Immature natural killer cell (primary cell): ENCODE results near the gene TES. TPM values are rescaled to one million over a fixed set of nuclear protein-coding genes. Genes with fewer than 3 reads are reported as not detected.
"Not testable (repeated sequence)": the region's sequence is repeated elsewhere in the genome, so short reads cannot be mapped to it uniquely, and the experiment has no call there.

ENCODE experiments used
- DNase-seq, 3 donors: peaks; one replicate each; pipeline ENCODE4 v3.0.0; 2022; ENCODE audit warnings: mixed read lengths in 1 of 3
- H3K27ac Mint-ChIP-seq, 6 donors: one replicate each; pipeline ENCODE4 v1.8.0; 2020; ENCODE audit warnings: mixed read lengths in 6 of 6, mild to moderate bottlenecking in 5 of 6, inconsistent platforms in 4 of 6, moderate library complexity in 3 of 6
- H3K27me3 Mint-ChIP-seq, 3 donors: one replicate each; pipeline ENCODE4 v1.8.0; 2020 to 2021; ENCODE audit warnings: low read depth in 3 of 3, mild to moderate bottlenecking in 3 of 3, mixed read lengths in 3 of 3, moderate library complexity in 3 of 3, inconsistent platforms in 1 of 3
- H3K36me3 Mint-ChIP-seq, 3 donors: one replicate each; pipeline ENCODE4 v1.8.0; 2020; ENCODE audit warnings: mixed read lengths in 3 of 3, inconsistent platforms in 2 of 3, mild to moderate bottlenecking in 2 of 3
- H3K4me1 Mint-ChIP-seq, 2 donors: one replicate each; pipeline ENCODE4 v1.8.0; 2020; ENCODE audit warnings: inconsistent platforms in 2 of 2, mild to moderate bottlenecking in 2 of 2, mixed read lengths in 2 of 2, moderate library complexity in 1 of 2
- H3K4me3 Mint-ChIP-seq, 5 donors: one replicate each; pipeline ENCODE4 v1.8.0; 2020; ENCODE audit warnings: mild to moderate bottlenecking in 5 of 5, mixed read lengths in 5 of 5, inconsistent platforms in 3 of 5, moderate library complexity in 3 of 5
- H3K9me3 Mint-ChIP-seq, 6 donors: one replicate each; pipeline ENCODE4 v1.8.0; 2020; ENCODE audit warnings: mild to moderate bottlenecking in 6 of 6, mixed read lengths in 6 of 6, inconsistent platforms in 4 of 6, moderate library complexity in 3 of 6
- polyA plus RNA-seq, 3 donors: library from polyadenylated mRNA; unstranded; fragments of 300-500 nt; fragmentation: Illumina TruSeq; gene quantifications; one replicate each; pipeline ENCODE4 v1.2.3, GENCODE V29; 2021

The TES gene
- polyA plus RNA-seq, 3 donors from 2014 or later, result 235 to 402 (median 325) TPM

DNA sequence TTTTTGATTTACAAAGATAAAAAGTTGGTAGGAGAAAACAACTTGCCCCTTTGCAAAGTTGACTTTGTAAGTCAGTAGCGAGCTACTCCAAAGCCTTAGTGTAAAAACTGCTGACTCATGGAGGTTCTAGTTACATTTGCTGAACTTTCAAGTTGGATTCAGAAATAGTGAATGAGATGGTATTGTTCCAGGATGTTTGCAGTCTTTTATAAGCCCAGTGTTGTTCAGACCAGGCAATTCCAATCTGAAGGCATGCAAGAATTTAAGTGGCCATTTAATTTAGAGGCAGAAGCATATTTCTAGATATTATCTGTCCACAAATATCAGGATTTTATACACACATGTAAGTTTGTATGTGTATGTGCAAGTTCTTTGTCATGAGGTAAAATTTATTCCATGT lies 21.6 kb downstream of the TES start:
- H3K4me3 Mint-ChIP-seq, result peak overlapping the region; percentile 33 to 68 (median 40)
- H3K4me1 Mint-ChIP-seq, result peaks cover 93 to 100% of the 10 kb centered on the region in 2 donors
- peaks cover 0 to 3% (median 0%) of the 10 kb centered on the region in 3 donors for H3K27me3 Mint-ChIP-seq
- H3K36me3 Mint-ChIP-seq, result no peaks in the 10 kb centered on the region
- H3K27ac Mint-ChIP-seq, result peak overlapping the region; percentile 79 to 91 (median 81)
- no peak for DNase-seq
- no peaks in the 10 kb centered on the region for H3K9me3 Mint-ChIP-seq

DNA sequence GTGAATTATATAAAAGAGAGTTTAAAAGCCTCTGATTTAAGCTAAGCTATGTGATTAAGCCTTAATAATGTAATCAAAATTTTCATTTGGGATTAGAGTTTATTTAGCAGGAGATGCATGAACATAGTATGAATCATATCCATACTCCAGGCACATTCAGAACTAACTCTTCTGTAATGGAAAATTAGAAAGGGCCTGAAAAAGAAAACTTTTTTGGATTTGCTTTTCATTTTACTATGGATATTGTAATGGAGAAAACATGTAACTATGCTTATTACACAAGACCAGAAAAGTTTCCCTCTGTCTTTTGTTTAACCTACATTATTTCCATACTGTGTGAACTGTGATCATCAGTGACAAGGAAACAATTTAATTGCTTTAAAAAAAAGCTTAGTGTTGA lies 22.0 kb downstream of the TES start:
- H3K36me3 Mint-ChIP-seq, result peaks cover 0 to under 1% (median 0%) of the 10 kb centered on the region in 3 donors
- peaks cover 94 to 100% of the 10 kb centered on the region in 2 donors for H3K4me1 Mint-ChIP-seq
- DNase-seq, result no peak
- peak overlapping the region; percentile 79 to 91 (median 81) for H3K27ac Mint-ChIP-seq
- H3K4me3 Mint-ChIP-seq, result peak overlapping the region; percentile 33 to 68 (median 40)
- H3K9me3 Mint-ChIP-seq, result no peaks in the 10 kb centered on the region
- peaks cover 0 to 3% (median 0%) of the 10 kb centered on the region in 3 donors for H3K27me3 Mint-ChIP-seq

DNA sequence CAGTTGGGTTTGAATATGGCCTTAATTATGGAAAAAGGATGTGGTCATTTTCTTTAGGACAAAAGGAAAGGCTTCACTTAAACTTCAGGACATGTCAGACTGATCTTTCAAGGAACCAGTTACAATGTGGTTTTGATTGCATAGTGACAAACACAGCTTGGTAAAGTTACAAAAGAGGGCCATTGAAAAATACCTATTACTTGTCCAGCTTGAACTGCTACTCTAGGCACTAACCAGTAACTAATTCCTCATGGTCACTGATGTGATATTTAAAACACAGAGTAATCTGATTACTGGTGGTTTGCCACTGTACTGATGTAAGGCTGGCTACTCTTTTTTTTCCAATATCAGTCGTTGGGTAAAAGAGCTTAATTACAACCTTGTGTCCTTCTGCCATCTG lies 22.6 kb downstream of the TES start:
- peak overlapping the region; percentile 46 to 90 (median 84) for H3K27ac Mint-ChIP-seq
- peaks cover 94 to 100% of the 10 kb centered on the region in 2 donors for H3K4me1 Mint-ChIP-seq
- no peak for DNase-seq
- H3K36me3 Mint-ChIP-seq, result peaks cover 0 to 7% (median 2%) of the 10 kb centered on the region in 3 donors
- peak overlapping the region in 3 of 5 donors; percentile 33 to 46 (median 40) for H3K4me3 Mint-ChIP-seq
- peaks cover 0 to 3% (median 0%) of the 10 kb centered on the region in 3 donors for H3K27me3 Mint-ChIP-seq
- H3K9me3 Mint-ChIP-seq, result no peaks in the 10 kb centered on the region

DNA sequence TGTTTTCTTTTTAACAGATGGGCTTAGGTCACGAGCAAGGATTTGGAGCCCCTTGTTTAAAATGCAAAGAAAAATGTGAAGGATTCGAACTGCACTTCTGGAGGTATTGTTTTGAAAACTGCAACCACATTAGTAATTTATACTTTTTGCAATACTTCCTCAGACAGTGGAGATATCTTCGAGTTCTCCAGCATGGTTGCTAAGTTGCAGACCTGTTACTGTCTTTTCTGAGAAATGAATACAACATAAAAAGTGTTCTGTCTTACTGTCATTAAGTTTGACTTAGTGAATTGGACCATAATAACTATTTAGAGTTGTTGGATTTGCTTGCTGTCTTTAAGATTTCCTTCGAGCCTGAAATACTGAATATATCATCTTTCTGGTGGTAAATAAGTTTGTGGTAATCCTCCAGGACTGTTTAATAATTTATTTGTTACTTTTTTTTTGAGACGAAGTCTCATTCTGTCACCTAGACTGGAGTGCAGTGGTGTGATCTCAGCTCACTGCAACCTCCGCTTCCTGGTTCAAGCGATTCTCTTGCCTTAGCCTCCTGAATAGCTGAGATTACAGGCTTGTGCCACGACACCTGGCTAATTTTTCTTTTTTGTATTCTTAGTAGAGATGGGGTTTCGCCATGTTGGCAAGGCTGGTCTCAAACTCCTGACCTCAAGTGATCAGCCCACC lies 24.3 kb downstream of the TES start:
- Mint-ChIP-seq H3K27ac (peak overlapping the region; percentile 85 to 95 (median 92)), H3K36me3 (peaks cover 0 to 11% (median 5%) of the 10 kb centered on the region in 3 donors), H3K27me3 (peaks cover 0 to 5% (median 4%) of the 10 kb centered on the region in 3 donors), H3K9me3 (no peaks in the 10 kb centered on the region), H3K4me1 (peaks cover 94 to 97% of the 10 kb centered on the region in 2 donors), H3K4me3 (peak overlapping the region; percentile 75 to 88 (median 78))
- DNase-seq, result peak; percentile 29 to 40 (median 37)

DNA sequence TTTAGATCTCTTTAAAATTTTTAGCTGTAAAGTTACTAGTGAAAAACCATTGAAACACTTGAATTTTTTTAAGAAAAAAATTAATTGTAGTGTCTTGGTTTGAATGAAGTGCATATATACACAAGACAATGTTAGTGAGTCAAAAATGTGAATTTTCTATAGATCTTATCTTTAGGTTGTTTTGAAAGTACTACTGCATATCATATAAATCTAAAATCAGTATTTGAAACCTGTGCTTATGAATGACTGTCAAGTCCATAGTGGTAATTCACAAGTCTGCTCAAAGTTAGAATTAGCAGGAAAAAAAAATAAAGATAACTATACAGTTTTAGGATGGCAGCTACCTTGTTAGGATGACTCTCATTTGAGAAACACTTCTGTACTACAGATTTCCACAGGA lies 25.0 kb downstream of the TES start:
- H3K36me3 Mint-ChIP-seq, result peaks cover 0 to 11% (median 5%) of the 10 kb centered on the region in 3 donors
- peaks cover 0 to 4% (median 2%) of the 10 kb centered on the region in 3 donors for H3K27me3 Mint-ChIP-seq
- no peak for DNase-seq
- H3K9me3 Mint-ChIP-seq, result no peaks in the 10 kb centered on the region
- H3K4me1 Mint-ChIP-seq, result peaks cover 91 to 97% of the 10 kb centered on the region in 2 donors
- H3K4me3 Mint-ChIP-seq, result peak overlapping the region; percentile 36 to 81 (median 76)
- H3K27ac Mint-ChIP-seq, result peak overlapping the region; percentile 85 to 95 (median 92)

DNA sequence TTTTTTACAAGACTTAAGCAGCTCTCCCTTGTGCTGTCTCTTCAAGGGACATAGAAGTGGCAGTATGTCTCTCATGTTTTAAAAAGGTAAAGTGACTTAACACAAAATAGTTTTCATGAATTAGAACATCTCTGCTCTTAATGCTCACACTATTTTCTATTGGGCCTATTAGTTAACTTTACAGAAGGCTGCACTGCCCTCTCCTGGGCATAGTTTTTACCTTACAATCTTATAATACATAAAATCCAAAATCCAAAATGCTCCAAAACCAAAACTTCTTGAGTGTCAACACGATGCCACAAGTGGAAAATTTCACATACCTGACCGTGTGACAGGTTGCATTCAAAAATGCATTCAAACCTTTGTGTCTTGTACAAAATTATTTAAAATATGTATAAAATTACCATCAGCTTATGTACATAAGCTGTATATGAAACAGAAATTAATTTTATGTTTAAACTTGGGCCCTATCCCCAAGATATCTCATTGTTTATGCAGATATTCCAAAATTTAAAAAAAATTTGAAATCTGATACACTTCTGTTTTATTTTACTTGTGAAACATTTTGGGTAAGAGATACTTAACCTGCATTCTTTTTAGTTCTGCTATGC lies 25.8 kb downstream of the TES start:
- Mint-ChIP-seq H3K27ac (peak overlapping the region; percentile 55 to 93 (median 82)), H3K36me3 (peaks cover 0 to 11% (median 5%) of the 10 kb centered on the region in 3 donors), H3K4me1 (peaks cover 91 to 97% of the 10 kb centered on the region in 2 donors), H3K4me3 (peak overlapping the region in 4 of 5 donors; percentile 10 to 76 (median 56)), H3K27me3 (peaks cover 0 to 4% (median 2%) of the 10 kb centered on the region in 3 donors), H3K9me3 (no peaks in the 10 kb centered on the region)
- DNase-seq, result peak; percentile 54 to 62 (median 60)

DNA sequence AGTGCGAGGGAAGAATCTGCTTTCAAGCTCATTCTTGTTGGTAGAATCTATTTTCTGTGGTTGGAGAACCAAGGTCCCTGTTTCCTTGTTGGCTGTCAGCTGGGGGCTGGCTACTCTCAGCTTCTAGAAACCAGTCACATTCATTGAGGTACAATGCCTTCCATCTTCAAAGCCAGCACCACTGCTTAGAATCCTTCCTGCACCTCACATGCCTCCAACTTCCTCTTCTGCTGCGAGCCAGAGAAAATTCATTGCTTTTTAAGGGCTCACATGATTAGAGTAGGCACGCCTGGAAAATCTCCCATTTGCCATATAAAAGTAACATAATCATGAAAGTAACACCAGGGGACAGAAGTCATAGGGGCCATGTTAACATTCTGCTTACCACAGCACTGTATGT lies 28.7 kb downstream of the TES start:
- peaks cover 87 to 97% of the 10 kb centered on the region in 2 donors for H3K4me1 Mint-ChIP-seq
- peaks cover 0 to 15% (median 5%) of the 10 kb centered on the region in 3 donors for H3K36me3 Mint-ChIP-seq
- no peaks in the 10 kb centered on the region for H3K9me3 Mint-ChIP-seq
- peak overlapping the region; percentile 64 to 87 (median 78) for H3K27ac Mint-ChIP-seq
- DNase-seq, result no peak
- H3K4me3 Mint-ChIP-seq, result peak overlapping the region in 1 of 5 donors; percentile 33
- H3K27me3 Mint-ChIP-seq, result peaks cover 0 to 4% (median 2%) of the 10 kb centered on the region in 3 donors

DNA sequence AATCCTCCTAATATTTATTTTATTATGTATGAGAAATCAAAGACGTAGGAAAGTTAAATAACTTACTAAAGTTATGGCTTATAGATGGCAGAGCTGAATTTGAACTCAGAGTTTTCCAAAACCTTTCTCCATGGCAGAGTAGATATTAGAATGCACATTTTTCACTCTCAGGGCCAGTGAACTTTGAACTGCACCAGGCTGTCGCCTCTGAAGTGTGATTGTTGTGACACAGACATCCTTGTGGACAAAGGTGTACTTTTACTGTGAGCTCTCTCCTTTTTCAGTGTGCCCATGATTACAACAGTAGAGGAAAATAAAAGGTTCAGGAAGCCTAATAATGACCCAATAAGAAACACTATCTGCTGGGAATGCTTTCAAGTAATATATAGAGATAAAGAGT lies 29.1 kb downstream of the TES start:
- DNase-seq, result no peak
- Mint-ChIP-seq H3K27ac (peak overlapping the region in 5 of 6 donors; percentile 64 to 87 (median 75)), H3K4me1 (peaks cover 87 to 97% of the 10 kb centered on the region in 2 donors)

DNA sequence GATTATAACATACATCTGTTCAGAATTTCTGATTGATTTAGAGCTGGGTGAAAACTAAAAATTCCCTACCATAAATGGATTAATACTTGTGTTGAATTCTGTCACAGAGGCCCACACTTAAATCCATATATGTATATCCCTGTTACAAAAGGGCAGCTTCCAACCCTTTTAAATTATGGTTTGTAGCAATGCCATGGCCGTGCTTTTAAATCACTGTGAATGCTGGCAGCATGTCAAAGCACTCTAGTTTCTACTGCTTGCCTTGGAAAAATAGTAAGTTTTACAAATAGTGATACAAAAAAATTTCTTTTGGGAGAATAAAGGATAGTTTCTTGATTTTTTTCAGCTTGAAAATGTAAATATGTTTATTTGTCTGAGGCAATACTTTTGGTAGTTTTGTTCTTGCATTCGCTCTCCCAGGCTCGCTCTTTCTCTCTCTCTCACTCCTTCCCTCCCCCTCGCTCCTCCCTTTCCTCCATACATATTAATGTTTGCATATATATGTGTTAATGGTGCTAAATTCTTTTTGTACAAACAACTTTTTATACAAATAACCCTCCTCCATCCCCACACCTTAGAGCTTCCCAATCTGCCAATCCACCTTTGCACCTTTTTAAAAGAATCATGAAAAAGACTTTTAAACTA lies 29.8 kb downstream of the TES start:
- DNase-seq, result no peak
- Mint-ChIP-seq H3K27me3 (peaks cover 0 to 4% (median 2%) of the 10 kb centered on the region in 3 donors), H3K27ac (peak overlapping the region in 5 of 6 donors; percentile 1 to 65 (median 44)), H3K4me1 (peaks cover 87 to 97% of the 10 kb centered on the region in 2 donors), H3K4me3 (peak overlapping the region in 1 of 5 donors; percentile 28), H3K36me3 (peaks cover 2 to 19% (median 6%) of the 10 kb centered on the region in 3 donors), H3K9me3 (no peaks in the 10 kb centered on the region)

More for the DNA sequence above, 29.1 kb downstream of the TES start:
- H3K36me3 Mint-ChIP-seq, result peaks cover 0 to 17% (median 5%) of the 10 kb centered on the region in 3 donors
- peaks cover 0 to 4% (median 2%) of the 10 kb centered on the region in 3 donors for H3K27me3 Mint-ChIP-seq
- H3K4me3 Mint-ChIP-seq, result no peak overlapping the region
- H3K9me3 Mint-ChIP-seq, result no peaks in the 10 kb centered on the region

DNA sequence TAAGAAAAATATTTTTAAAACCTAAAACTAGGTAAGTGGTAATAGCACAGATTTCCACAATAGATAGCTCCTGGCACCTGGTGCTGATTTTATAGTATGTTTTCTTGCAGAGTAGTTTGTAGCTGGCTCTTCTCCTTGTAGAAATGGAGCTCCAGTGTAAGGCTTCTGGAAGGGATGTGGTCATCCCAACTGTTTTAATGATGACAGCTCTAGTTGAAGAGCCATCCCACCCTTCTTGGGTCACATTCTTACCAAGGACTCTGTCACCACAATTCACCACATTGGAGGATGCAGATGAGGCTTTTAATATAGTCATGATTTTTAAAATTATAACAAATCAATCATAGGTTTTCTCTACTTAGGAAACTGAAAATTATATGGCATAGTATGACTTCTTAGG lies 31.0 kb downstream of the TES start:
- H3K27ac Mint-ChIP-seq, result peak overlapping the region in 4 of 6 donors; percentile 41 to 81 (median 66)
- H3K36me3 Mint-ChIP-seq, result peaks cover 6 to 29% (median 11%) of the 10 kb centered on the region in 3 donors
- DNase-seq, result no peak
- no peak overlapping the region for H3K4me3 Mint-ChIP-seq
- H3K9me3 Mint-ChIP-seq, result no peaks in the 10 kb centered on the region
- H3K4me1 Mint-ChIP-seq, result peaks cover 87 to 97% of the 10 kb centered on the region in 2 donors
- H3K27me3 Mint-ChIP-seq, result peaks cover 0 to 4% (median 2%) of the 10 kb centered on the region in 3 donors

DNA sequence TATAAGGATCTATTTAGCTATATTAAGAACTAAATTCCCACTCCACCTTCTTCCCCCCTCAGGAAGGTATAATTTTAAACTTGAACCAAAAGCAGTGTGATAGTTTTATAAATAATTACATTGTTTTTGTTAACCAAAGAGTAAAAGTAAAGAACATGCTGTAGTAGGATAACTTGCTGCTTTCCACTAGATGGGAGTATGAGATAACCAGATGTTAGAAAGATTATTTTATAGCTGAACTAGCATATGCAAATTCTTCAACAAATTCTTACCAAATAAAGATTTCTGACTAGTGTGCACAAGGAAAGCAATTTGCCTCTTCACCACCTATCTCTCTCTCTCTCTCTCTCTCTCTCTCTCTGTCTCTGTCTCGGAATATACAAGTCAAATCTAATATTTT lies 31.8 kb downstream of the TES start:
- Mint-ChIP-seq H3K4me1 (peaks cover 85 to 97% of the 10 kb centered on the region in 2 donors), H3K36me3 (peaks cover 6 to 31% (median 14%) of the 10 kb centered on the region in 3 donors), H3K4me3 (no peak overlapping the region), H3K27me3 (peaks cover 0 to 4% (median 2%) of the 10 kb centered on the region in 3 donors), H3K9me3 (no peaks in the 10 kb centered on the region), H3K27ac (peak overlapping the region in 1 of 6 donors; percentile 12)
- DNase-seq, result no peak

DNA sequence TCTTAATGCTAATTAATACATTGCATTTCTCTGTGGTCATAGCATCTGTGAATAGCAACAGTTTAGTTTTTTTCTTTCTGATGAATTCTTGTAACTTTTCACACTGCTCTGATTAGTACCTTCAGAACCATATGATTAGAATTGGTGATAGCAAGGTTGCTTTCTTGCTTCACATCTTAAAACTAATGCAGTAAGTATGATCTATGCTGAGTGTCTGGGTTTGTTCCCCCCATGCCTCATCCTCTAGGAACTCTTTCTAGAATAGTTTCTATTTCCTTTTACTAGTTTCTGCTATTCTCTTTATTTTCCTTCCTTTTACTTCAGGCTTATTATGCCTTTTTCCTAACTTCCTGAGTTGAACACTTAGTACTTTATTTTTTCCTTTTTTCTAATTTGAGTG lies 32.4 kb downstream of the TES start:
- DNase-seq, result no peak
- H3K9me3 Mint-ChIP-seq, result no peaks in the 10 kb centered on the region
- H3K4me1 Mint-ChIP-seq, result peaks cover 81 to 96% of the 10 kb centered on the region in 2 donors
- H3K27me3 Mint-ChIP-seq, result peaks cover 0 to 4% (median 2%) of the 10 kb centered on the region in 3 donors
- peak overlapping the region in 1 of 6 donors; percentile 43 for H3K27ac Mint-ChIP-seq
- peaks cover 6 to 28% (median 15%) of the 10 kb centered on the region in 3 donors for H3K36me3 Mint-ChIP-seq
- no peak overlapping the region for H3K4me3 Mint-ChIP-seq

DNA sequence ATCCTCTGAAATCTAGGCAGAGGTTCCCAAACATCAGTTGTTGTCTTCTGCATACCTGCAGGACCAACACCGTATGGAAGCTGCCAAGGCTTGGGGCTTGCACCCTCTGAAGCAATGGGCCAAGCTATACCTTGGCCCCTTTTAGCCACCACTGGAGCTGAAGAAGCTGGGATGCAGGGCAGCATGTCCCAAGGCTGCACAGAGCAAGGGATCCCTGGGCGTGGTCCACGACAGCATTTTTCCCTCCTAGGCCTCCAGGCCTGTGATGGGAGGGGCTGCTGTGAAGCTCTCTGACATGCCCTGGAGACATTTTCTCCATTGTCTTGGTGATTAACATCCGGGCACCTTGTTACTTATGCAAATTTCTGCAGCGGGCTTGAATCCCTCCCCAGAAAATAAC lies 34.5 kb downstream of the TES start:
- not testable (repeated sequence) for DNase-seq, H3K27me3 Mint-ChIP-seq, H3K9me3 Mint-ChIP-seq, H3K4me3 Mint-ChIP-seq
- Mint-ChIP-seq H3K27ac (peak overlapping the region in 3 of 6 donors; percentile 1 to 29 (median 16)), H3K36me3 (peaks cover 6 to 35% (median 23%) of the 10 kb centered on the region in 3 donors), H3K4me1 (peaks cover 76 to 97% of the 10 kb centered on the region in 2 donors)
